PC-9 (cell line): ENCODE results near the gene FUZ.

Experiments used
- CTCF ChIP-seq: fragments of 200-600 bp; sonication (generic); conservative IDR thresholded peaks from 2 replicates; pipeline ENCODE4 v1.6.1; 2017; ENCODE audit warnings: mixed run types, antibody characterized with exemption, mild to moderate bottlenecking, moderate library complexity
- EZH2 ChIP-seq: fragments of 200-600 bp; sonication (generic); IDR thresholded peaks from 2 replicates; pipeline ENCODE4 v1.8.0; 2017; ENCODE audit warnings: antibody characterized with exemption, low read depth

GRCh38 chr19:49847731-49848696 lies 34.9 kb upstream of the FUZ start:
- TF ChIP-seq CTCF (no peak), EZH2 (no peak)
